BLaER1 (cell line): ENCODE measurements around the gene TRPM2.

Source experiments
- H3K27ac ChIP-seq: shearing (Covaris generic); formaldehyde crosslinking; 2 replicates; pipeline ENCODE4 v1.8.1; 2022
- H3K27me3 ChIP-seq: shearing (Covaris generic); formaldehyde crosslinking; 2 replicates; pipeline ENCODE4 v1.8.1; 2022
- H3K36me3 ChIP-seq: shearing (Covaris generic); formaldehyde crosslinking; 2 replicates; pipeline ENCODE4 v1.8.1; 2022
- H3K4me1 ChIP-seq: shearing (Covaris generic); formaldehyde crosslinking; 2 replicates; pipeline ENCODE4 v1.8.1; 2022
- H3K4me2 ChIP-seq: shearing (Covaris generic); formaldehyde crosslinking; 2 replicates; pipeline ENCODE4 v1.8.1; 2022
- H3K4me3 ChIP-seq: shearing (Covaris generic); formaldehyde crosslinking; 2 replicates; pipeline ENCODE4 v1.8.1; 2022
- H3K9ac ChIP-seq: shearing (Covaris generic); formaldehyde crosslinking; 2 replicates; pipeline ENCODE4 v1.8.1; 2022
- H3K9me3 ChIP-seq: shearing (Covaris generic); formaldehyde crosslinking; 2 replicates; pipeline ENCODE4 v1.8.1; 2022
- H4K20me1 ChIP-seq: shearing (Covaris generic); formaldehyde crosslinking; 2 replicates; pipeline ENCODE4 v1.8.1; 2022
- Cebpa-rat ChIP-seq: shearing (Covaris generic); IDR thresholded peaks from 2 replicates; pipeline ENCODE4 v1.8.1; 2022

Gene TRPM2

GRCh38 chr21:44456214-44456914 lies 102.9 kb downstream of the TRPM2 start:
- H3K27ac ChIP-seq = peak overlapping the region; percentile 56; the same call in 1 of the 2 replicates
- peak overlapping the region; percentile 74 for H3K4me3 ChIP-seq
- H3K36me3 ChIP-seq = 0 out of 2 replicates have a peak, but pooled peaks cover 8% of the 10 kb centered on the region
- peaks cover 39% of the 10 kb centered on the region for H3K4me1 ChIP-seq
- TF ChIP-seq Cebpa-rat = no peak
- peak overlapping the region; percentile 59 for H3K9ac ChIP-seq
- H3K27me3 ChIP-seq = no peaks in the 10 kb centered on the region
- no peaks in the 10 kb centered on the region for H4K20me1 ChIP-seq
- peaks cover 22% of the 10 kb centered on the region for H3K9me3 ChIP-seq
- H3K4me2 ChIP-seq = peak overlapping the region; percentile 82

GRCh38 chr21:44456915-44457736 lies 103.7 kb downstream of the TRPM2 start:
- Histone ChIP-seq H3K4me3 (no peak overlapping the region), H3K9me3 (peaks cover 20% of the 10 kb centered on the region), H3K4me1 (peaks cover 39% of the 10 kb centered on the region), H4K20me1 (no peaks in the 10 kb centered on the region), H3K9ac (no peak overlapping the region), H3K4me2 (peak overlapping the region; percentile 82), H3K27me3 (no peaks in the 10 kb centered on the region), H3K36me3 (0 out of 2 replicates have a peak, but pooled peaks cover 8% of the 10 kb centered on the region), H3K27ac (no peak overlapping the region)
- TF ChIP-seq Cebpa-rat = no peak

- H3K4me2 ChIP-seq = peak overlapping the region; percentile 49
- H3K27ac ChIP-seq = peak overlapping the region; percentile 42
- H4K20me1 ChIP-seq = no peaks in the 10 kb centered on the region
- peaks cover 6% of the 10 kb centered on the region for H3K9me3 ChIP-seq
- H3K9ac ChIP-seq = no peak overlapping the region
- no peak for TF ChIP-seq Cebpa-rat
- peaks cover 39% of the 10 kb centered on the region for H3K4me1 ChIP-seq
- H3K4me3 ChIP-seq = no peak overlapping the region
- H3K36me3 ChIP-seq = 0 out of 2 replicates have a peak, but pooled peaks cover 8% of the 10 kb centered on the region
- H3K27me3 ChIP-seq = no peaks in the 10 kb centered on the region
Observed at GRCh38 chr21:44458971-44459711, 105.7 kb downstream of the TRPM2 start.

- no peak overlapping the region for H3K4me3 ChIP-seq
- no peak overlapping the region for H3K9ac ChIP-seq
- peak overlapping the region; percentile 42 for H3K27ac ChIP-seq
- no peak for TF ChIP-seq Cebpa-rat
- H3K4me1 ChIP-seq = peaks cover 39% of the 10 kb centered on the region
- H3K4me2 ChIP-seq = peak overlapping the region; percentile 49
- H4K20me1 ChIP-seq = no peaks in the 10 kb centered on the region
- H3K27me3 ChIP-seq = no peaks in the 10 kb centered on the region
- no peaks in the 10 kb centered on the region for H3K9me3 ChIP-seq
- H3K36me3 ChIP-seq = 0 out of 2 replicates have a peak, but pooled peaks cover 8% of the 10 kb centered on the region
Observed at GRCh38 chr21:44459712-44460440, 106.5 kb downstream of the TRPM2 start.

GRCh38 chr21:44460441-44460755 lies 107.0 kb downstream of the TRPM2 start:
- no peak for TF ChIP-seq Cebpa-rat
- H3K4me1 ChIP-seq = peaks cover 39% of the 10 kb centered on the region

GRCh38 chr21:44461005-44461404 lies 107.6 kb downstream of the TRPM2 start:
- 0 out of 2 replicates have a peak, but pooled peaks cover 8% of the 10 kb centered on the region for H3K36me3 ChIP-seq
- H3K4me3 ChIP-seq = no peak overlapping the region
- no peaks in the 10 kb centered on the region for H3K27me3 ChIP-seq
- no peak overlapping the region for H3K27ac ChIP-seq
- no peak overlapping the region for H3K4me2 ChIP-seq
- H3K4me1 ChIP-seq = peaks cover 36% of the 10 kb centered on the region
- no peak overlapping the region for H3K9ac ChIP-seq
- H4K20me1 ChIP-seq = no peaks in the 10 kb centered on the region
- H3K9me3 ChIP-seq = no peaks in the 10 kb centered on the region
- TF ChIP-seq Cebpa-rat = no peak

More at GRCh38 chr21:44460441-44460755, 107.0 kb downstream of the TRPM2 start:
- Histone ChIP-seq H3K4me2 (no peak overlapping the region), H3K27ac (no peak overlapping the region), H3K27me3 (no peaks in the 10 kb centered on the region), H3K9ac (no peak overlapping the region), H4K20me1 (no peaks in the 10 kb centered on the region), H3K36me3 (0 out of 2 replicates have a peak, but pooled peaks cover 8% of the 10 kb centered on the region), H3K9me3 (no peaks in the 10 kb centered on the region), H3K4me3 (no peak overlapping the region)

GRCh38 chr21:44461464-44462001 lies 108.1 kb downstream of the TRPM2 start:
- Histone ChIP-seq H3K4me1 (peaks cover 31% of the 10 kb centered on the region), H3K36me3 (0 out of 2 replicates have a peak, but pooled peaks cover 8% of the 10 kb centered on the region), H3K27me3 (no peaks in the 10 kb centered on the region), H4K20me1 (no peaks in the 10 kb centered on the region), H3K9ac (no peak overlapping the region), H3K4me2 (no peak overlapping the region), H3K4me3 (no peak overlapping the region), H3K27ac (no peak overlapping the region), H3K9me3 (no peaks in the 10 kb centered on the region)
- no peak for TF ChIP-seq Cebpa-rat

- no peaks in the 10 kb centered on the region for H4K20me1 ChIP-seq
- H3K27me3 ChIP-seq = no peaks in the 10 kb centered on the region
- H3K9me3 ChIP-seq = no peaks in the 10 kb centered on the region
- no peak overlapping the region for H3K4me3 ChIP-seq
- no peak for TF ChIP-seq Cebpa-rat
- no peak overlapping the region for H3K27ac ChIP-seq
- 0 out of 2 replicates have a peak, but pooled peaks cover 3% of the 10 kb centered on the region for H3K36me3 ChIP-seq
- peaks cover 25% of the 10 kb centered on the region for H3K4me1 ChIP-seq
- no peak overlapping the region for H3K9ac ChIP-seq
- no peak overlapping the region for H3K4me2 ChIP-seq
Observed at GRCh38 chr21:44462086-44462833, 108.8 kb downstream of the TRPM2 start.
